Activated T-cell treated with anti-CD3 and anti-CD28 coated beads for 1 hour (primary cell): Measurements from ENCODE around the gene CPSF3.
"Not testable (repeated sequence)": the region's sequence is repeated elsewhere in the genome, so short reads cannot be mapped to it uniquely, and the experiment has no call there.

Source experiments
- DNase-seq: peaks from one replicate; pipeline ENCODE4 v3.0.0-alpha.2; 2020; ENCODE audit warnings: low read depth

Gene CPSF3

GRCh38 chr2:9394816-9395215 is 28.6 kb upstream of the CPSF3 start:
- DNase-seq: no peak

GRCh38 chr2:9397201-9397600 is 26.3 kb upstream of the CPSF3 start:
- no peak for DNase-seq

GRCh38 chr2:9398251-9398650 is 25.2 kb upstream of the CPSF3 start:
- not testable (repeated sequence) for DNase-seq

- DNase-seq: no peak
Measured at GRCh38 chr2:9398881-9399780, 24.3 kb upstream of the CPSF3 start.

GRCh38 chr2:9400268-9401058 is 23.0 kb upstream of the CPSF3 start:
- no peak for DNase-seq

GRCh38 chr2:9401059-9401547 is 22.4 kb upstream of the CPSF3 start:
- no peak for DNase-seq

- DNase-seq: no peak
Measured at GRCh38 chr2:9401646-9402371, 21.6 kb upstream of the CPSF3 start.

- no peak for DNase-seq
Measured at GRCh38 chr2:9403924-9404323, 19.5 kb upstream of the CPSF3 start.

GRCh38 chr2:9404451-9404850 is 19.0 kb upstream of the CPSF3 start:
- no peak for DNase-seq

- DNase-seq: no peak
Measured at GRCh38 chr2:9405636-9406035, 17.8 kb upstream of the CPSF3 start.

- DNase-seq: no peak
Measured at GRCh38 chr2:9406529-9407362, 16.7 kb upstream of the CPSF3 start.

- DNase-seq: no peak
Measured at GRCh38 chr2:9407363-9407811, 16.1 kb upstream of the CPSF3 start.

- no peak for DNase-seq
Measured at GRCh38 chr2:9408641-9409151, 14.8 kb upstream of the CPSF3 start.

GRCh38 chr2:9410108-9410507 is 13.3 kb upstream of the CPSF3 start:
- no peak for DNase-seq

GRCh38 chr2:9412781-9413180 is 10.7 kb upstream of the CPSF3 start:
- DNase-seq: no peak

- no peak for DNase-seq
Measured at GRCh38 chr2:9415516-9416169, 7.8 kb upstream of the CPSF3 start.

GRCh38 chr2:9416267-9416961 is 7.0 kb upstream of the CPSF3 start:
- no peak for DNase-seq

GRCh38 chr2:9416962-9417316 is 6.5 kb upstream of the CPSF3 start:
- no peak for DNase-seq

- no peak for DNase-seq
Measured at GRCh38 chr2:9417725-9418124, 5.7 kb upstream of the CPSF3 start.

GRCh38 chr2:9418746-9419145 is 4.7 kb upstream of the CPSF3 start:
- no peak for DNase-seq
